Pancreas (tissue), 10 donors: ENCODE data around the gene MAP4K1. TPM values are rescaled to one million over a fixed set of nuclear protein-coding genes. Genes with fewer than 3 reads are reported as not detected.

Experiments
- ATAC-seq, 4 donors: fragments of 200-7000 bp; cut with Tn5 transposase; one replicate each; pipeline versions ENCODE4 v1.8.0 to v1.9.1; 2020; ENCODE audit warnings: mild to moderate bottlenecking in 4 of 4, moderate library complexity in 4 of 4
- DNase-seq, 6 donors: peaks; one replicate each; pipeline ENCODE4 v3.0.0-alpha.2; 2020
- FAIRE-seq: peaks from 2 replicates; lab custom pipeline; 2012; peaks lifted over from hg19 to GRCh38; lab: Jason Lieb, UNC
- H3K27ac ChIP-seq, 4 donors: fragments of 200-600 bp; sonication (generic); 1 replicate in 3 of 4; 2 replicates in 1 of 4; pipeline versions ENCODE4 v1.5.0 to v1.8.0; 2020
- H3K27me3 ChIP-seq, 4 donors: fragments of 200-600 bp; one replicate each; pipeline ENCODE4 v1.8.0; 2021
- H3K36me3 ChIP-seq, 3 donors: fragments of 200-600 bp; sonication (generic) in 1 of 3; one replicate each; pipeline versions ENCODE4 v1.5.0 to v1.8.0; 2020 to 2021
- H3K4me1 ChIP-seq, 3 donors: fragments of 200-600 bp; one replicate each; pipeline ENCODE4 v1.8.0; 2021
- H3K4me3 ChIP-seq, 4 donors: fragments of 200-600 bp; sonication (generic) in 2 of 4; one replicate each; pipeline versions ENCODE4 v1.5.0 to v1.8.0; 2020 to 2021
- H3K9me3 ChIP-seq, 4 donors: fragments of 200-600 bp; one replicate each; pipeline ENCODE4 v1.8.0; 2021
- WGBS, 2 donors: extraction: QIAGEN DNeasy Blood & Tissue Kit; methylation state at CpG; one replicate each; pipeline ENCODE4 v1.1.7; 2013; 5-methylcytosine and 5-hydroxymethylcytosine counted together
- intact Hi-C, 3 donors: fragments of 100-400 bp; cut with DNase I; formaldehyde crosslinking; loops; one replicate each; pipeline versions ENCODE4 v1.11.1 to v1.14.2; 2022
- polyA plus RNA-seq, 2 donors: library from polyadenylated mRNA; stranded (reverse); fragments of 200-250 nt; gene quantifications; one replicate each; pipeline ENCODE4 v1.2.3, GENCODE V29; 2013
- total RNA-seq, 6 donors: library from RNA; stranded (reverse); fragmentation: NEBNext Ultra II Directional in 4 of 6; extraction: Animal tissue kit (Norgen Biotek cat#: 25700) in 4 of 6; gene quantifications; one replicate each; pipeline versions ENCODE4 v1.2.1 to v1.2.4, GENCODE V29; 2021 to 2023
- TF ChIP-seq, protein P1 (sequence below), 4 donors: fragments of 200-600 bp; sonication (generic) in 3 of 4; IDR thresholded peaks; one replicate each; pipeline versions ENCODE4 v1.5.0 to v1.8.0; 2021; ENCODE audit warnings: antibody characterized with exemption in 4 of 4
- donor health status: healthy with polysubstance abuse.
- donor health status: DM: no; HTN: no; CAD: no; lungs with moderate emphysema.
- donor health status: DM: no; HTN: no; CAD: no.
- donor health status: control.
- donor health status: control.
- donor health status: Bipolar disorder and iron deficiency.
- donor health status: DM: yes; HTN: yes; CAD: no.
- donor health status: DM: no; HTN: no; CAD: no.
- donor health status: DM: no; HTN: no; CAD: no.
- donor health status: DM: yes; HTN: yes; CAD: no.

MAP4K1 gene
- total and polyA plus RNA-seq, 8 donors, result 0.79 to 43.4 (median 2.7) TPM

DNA sequence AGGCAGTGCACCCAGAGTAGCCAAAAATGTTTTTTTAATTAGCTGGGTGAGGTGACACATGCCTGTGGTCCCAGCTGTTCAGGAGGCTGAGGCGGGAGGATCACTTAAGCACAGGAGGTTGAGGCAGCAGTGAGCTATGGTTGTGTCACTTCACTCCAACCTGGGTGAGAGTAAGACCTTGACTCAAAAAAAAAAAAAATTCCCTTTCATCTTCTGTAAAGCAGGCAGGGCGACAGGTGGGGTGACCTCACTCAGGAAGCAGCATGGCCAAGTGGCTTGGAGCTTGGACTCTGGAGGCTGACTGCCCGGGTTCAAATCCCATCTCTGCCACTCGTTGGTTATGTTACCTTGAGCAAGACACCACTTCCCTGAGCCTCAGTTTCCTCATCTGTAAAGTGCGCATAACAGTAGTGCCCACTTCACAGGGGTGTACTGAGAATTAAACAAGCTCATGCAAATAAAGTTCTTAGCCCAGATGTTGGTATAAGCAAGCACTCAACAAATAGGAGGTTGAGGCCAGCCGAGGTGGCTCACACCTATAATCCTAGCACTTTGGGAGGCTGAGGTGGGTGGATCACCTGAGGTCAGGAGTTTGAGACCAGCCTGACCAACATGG lies 48.3 kb downstream of the MAP4K1 start:
- ATAC-seq (no peak), DNase-seq (no peak), FAIRE-seq (no peak)
- intact Hi-C loops, result no loop called here
- whole genome bisulfite sequencing, 2 donors, result 62 to 69% methylated on average over 6 of the region's 6 CpGs
- Histone ChIP-seq H3K9me3 (no peaks in the 10 kb centered on the region), H3K4me3 (no peak overlapping the region), H3K36me3 (no peaks in the 10 kb centered on the region), H3K4me1 (no peaks in the 10 kb centered on the region), H3K27ac (no peak overlapping the region), H3K27me3 (no peaks in the 10 kb centered on the region)
- TF ChIP-seq, protein P1, sequence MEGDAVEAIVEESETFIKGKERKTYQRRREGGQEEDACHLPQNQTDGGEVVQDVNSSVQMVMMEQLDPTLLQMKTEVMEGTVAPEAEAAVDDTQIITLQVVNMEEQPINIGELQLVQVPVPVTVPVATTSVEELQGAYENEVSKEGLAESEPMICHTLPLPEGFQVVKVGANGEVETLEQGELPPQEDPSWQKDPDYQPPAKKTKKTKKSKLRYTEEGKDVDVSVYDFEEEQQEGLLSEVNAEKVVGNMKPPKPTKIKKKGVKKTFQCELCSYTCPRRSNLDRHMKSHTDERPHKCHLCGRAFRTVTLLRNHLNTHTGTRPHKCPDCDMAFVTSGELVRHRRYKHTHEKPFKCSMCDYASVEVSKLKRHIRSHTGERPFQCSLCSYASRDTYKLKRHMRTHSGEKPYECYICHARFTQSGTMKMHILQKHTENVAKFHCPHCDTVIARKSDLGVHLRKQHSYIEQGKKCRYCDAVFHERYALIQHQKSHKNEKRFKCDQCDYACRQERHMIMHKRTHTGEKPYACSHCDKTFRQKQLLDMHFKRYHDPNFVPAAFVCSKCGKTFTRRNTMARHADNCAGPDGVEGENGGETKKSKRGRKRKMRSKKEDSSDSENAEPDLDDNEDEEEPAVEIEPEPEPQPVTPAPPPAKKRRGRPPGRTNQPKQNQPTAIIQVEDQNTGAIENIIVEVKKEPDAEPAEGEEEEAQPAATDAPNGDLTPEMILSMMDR (IDR thresholded peaks at IDR 0.05), result no peak

DNA sequence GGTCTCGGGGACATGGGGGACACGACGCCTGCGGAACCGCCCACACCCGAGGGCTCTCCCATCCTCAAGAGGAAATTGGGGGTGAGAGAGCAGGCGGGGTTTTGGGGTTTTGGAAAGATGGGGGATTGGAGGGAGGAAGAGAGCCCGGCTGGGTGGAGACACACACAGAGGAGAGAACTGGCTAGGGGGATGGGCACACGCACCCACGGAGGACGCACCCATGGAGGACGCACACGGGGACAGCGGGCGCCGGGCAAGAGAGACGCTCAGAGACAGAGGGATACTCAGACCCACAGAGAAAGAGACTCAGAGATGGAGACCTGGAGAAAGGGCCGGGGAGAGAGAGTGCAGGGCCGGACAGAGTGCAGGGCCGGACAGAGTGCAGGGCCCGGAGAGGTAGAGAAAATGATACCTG lies 52.1 kb downstream of the MAP4K1 start:
- 57 to 61% methylated on average over 21 of the region's 21 CpGs for WGBS, 2 donors
- H3K4me3 ChIP-seq, result peak overlapping the region in 1 of 4 donors; percentile 18
- no peak for FAIRE-seq
- no peak for DNase-seq
- no peak for ATAC-seq
- no peaks in the 10 kb centered on the region for H3K4me1 ChIP-seq
- no peak overlapping the region for H3K27ac ChIP-seq
- H3K36me3 ChIP-seq, result no peaks in the 10 kb centered on the region
- no peaks in the 10 kb centered on the region for H3K27me3 ChIP-seq
- intact Hi-C loops, result no loop called here
- H3K9me3 ChIP-seq, result no peaks in the 10 kb centered on the region
- TF ChIP-seq, protein P1 (IDR thresholded peaks at IDR 0.05), result no peak

DNA sequence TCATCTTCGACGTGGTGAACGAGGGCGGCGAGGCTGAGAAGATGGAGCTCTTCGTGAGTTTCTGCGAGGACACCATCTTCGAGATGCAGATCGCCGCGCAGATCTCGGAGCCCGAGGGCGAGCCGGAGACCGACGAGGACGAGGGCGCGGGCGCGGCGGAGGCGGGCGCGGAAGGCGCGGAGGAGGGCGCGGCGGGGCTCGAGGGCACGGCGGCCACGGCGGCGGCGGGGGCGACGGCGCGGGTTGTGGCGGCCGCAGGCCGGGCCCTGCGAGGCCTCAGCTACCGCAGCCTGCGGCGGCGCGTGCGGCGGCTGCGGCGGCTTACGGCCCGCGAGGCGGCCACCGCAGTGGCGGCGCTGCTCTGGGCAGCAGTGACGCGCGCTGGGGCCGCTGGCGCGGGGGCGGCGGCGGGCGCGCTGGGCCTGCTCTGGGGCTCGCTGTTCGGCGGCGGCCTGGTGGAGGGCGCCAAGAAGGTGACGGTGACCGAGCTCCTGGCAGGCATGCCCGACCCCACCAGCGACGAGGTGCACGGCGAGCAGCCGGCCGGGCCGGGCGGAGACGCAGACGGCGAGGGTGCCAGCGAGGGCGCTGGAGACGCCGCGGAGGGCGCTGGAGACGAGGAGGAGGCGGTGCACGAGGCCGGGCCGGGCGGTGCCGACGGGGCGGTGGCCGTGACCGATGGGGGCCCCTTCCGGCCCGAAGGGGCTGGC lies 52.6 kb downstream of the MAP4K1 start:
- 4% methylated on average over 80 to 111 of the region's 111 CpGs for WGBS, 2 donors
- no peaks in the 10 kb centered on the region for H3K4me1 ChIP-seq
- H3K27me3 ChIP-seq, result no peaks in the 10 kb centered on the region
- no peak for FAIRE-seq
- no peak for DNase-seq
- H3K9me3 ChIP-seq, result no peaks in the 10 kb centered on the region
- no peak overlapping the region for H3K27ac ChIP-seq
- TF ChIP-seq, protein P1 (IDR thresholded peaks at IDR 0.05), result no peak
- intact Hi-C loops, result no loop called here
- H3K4me3 ChIP-seq, result peak overlapping the region in 1 of 4 donors; percentile 18
- peak in 2 of 4 donors; percentile 26 to 28 for ATAC-seq
- H3K36me3 ChIP-seq, result no peaks in the 10 kb centered on the region

DNA sequence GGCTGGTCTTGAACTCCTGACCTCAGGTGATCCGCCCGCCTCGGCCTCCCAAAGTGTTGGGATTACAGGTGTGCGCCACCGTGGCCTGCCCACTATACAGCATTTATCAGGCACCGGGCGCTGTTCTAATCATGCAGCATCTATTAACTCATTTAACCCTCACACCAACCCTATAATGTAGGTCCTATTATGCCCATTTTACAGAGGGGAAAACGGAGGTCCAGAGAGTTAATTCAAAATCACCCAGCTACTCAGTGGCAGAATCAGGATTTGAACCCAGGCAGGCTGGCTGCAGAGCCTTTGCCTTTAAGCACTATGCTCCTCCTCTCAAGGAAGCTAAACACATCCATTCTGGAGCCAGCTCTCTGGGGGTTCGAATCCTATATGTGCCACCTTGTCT lies 54.3 kb downstream of the MAP4K1 start:
- H3K27ac ChIP-seq, result no peak overlapping the region
- H3K4me3 ChIP-seq, result no peak overlapping the region
- DNase-seq (no peak), FAIRE-seq (no peak), ATAC-seq (no peak)
- WGBS, 2 donors, result 85 to 91% methylated on average over 9 of the region's 9 CpGs
- no peaks in the 10 kb centered on the region for H3K36me3 ChIP-seq
- H3K9me3 ChIP-seq, result no peaks in the 10 kb centered on the region
- TF ChIP-seq, protein P1 (IDR thresholded peaks at IDR 0.05), result no peak
- intact Hi-C loops, result no loop called here
- H3K4me1 ChIP-seq, result no peaks in the 10 kb centered on the region
- H3K27me3 ChIP-seq, result no peaks in the 10 kb centered on the region

DNA sequence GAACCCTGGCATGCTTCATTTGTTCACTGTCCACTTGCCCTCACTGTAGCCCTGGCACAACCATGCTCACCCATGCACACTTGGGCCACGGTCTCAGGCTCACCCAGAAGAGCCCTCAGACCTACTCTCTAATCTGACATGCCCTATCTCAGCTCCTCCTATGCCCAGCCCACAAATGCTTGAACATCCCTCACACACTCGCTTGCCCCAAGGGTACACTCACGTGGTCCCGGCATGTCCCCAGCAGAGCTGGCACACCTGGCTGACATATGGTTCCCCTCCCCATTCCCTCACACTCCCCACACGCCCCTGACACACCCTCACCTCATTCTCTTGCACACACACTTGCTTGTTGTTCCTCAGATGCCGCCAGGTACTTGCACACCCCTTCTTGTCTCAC lies 55.7 kb downstream of the MAP4K1 start:
- no peak overlapping the region for H3K27ac ChIP-seq
- FAIRE-seq (no peak), ATAC-seq (no peak), DNase-seq (no peak)
- no peaks in the 10 kb centered on the region for H3K36me3 ChIP-seq
- intact Hi-C loops, result no loop called here
- H3K9me3 ChIP-seq, result no peaks in the 10 kb centered on the region
- TF ChIP-seq, protein P1 (IDR thresholded peaks at IDR 0.05), result no peak
- H3K4me3 ChIP-seq, result no peak overlapping the region
- no peaks in the 10 kb centered on the region for H3K27me3 ChIP-seq
- H3K4me1 ChIP-seq, result no peaks in the 10 kb centered on the region
- 50 to 59% methylated on average over 6 of the region's 6 CpGs for WGBS, 2 donors
